Liver (tissue), 3 donors: ENCODE measurements around the gene EXOSC5.
"Not testable (repeated sequence)": the region's sequence is repeated elsewhere in the genome, so short reads cannot be mapped to it uniquely, and the experiment has no call there.

Experiments
- ATF3 ChIP-seq: IDR thresholded peaks from 2 replicates; pipeline ENCODE4 v1.6.1; 2016; ENCODE audit warnings: antibody characterized with exemption
- GABPA ChIP-seq, 2 donors: IDR thresholded peaks in 1 of 2; conservative IDR thresholded peaks in 1 of 2; 2 replicates each; pipeline ENCODE4 v1.6.1; 2016; ENCODE audit warnings: antibody characterized with exemption in 2 of 2, mild to moderate bottlenecking in 1 of 2, moderate library complexity in 1 of 2
- HNF4G ChIP-seq: IDR thresholded peaks from 2 replicates; pipeline ENCODE4 v1.6.1; 2016; ENCODE audit warnings: antibody characterized with exemption
- JUND ChIP-seq, 2 donors: IDR thresholded peaks; 2 replicates each; pipeline ENCODE4 v1.6.1; 2016; ENCODE audit warnings: antibody characterized with exemption in 2 of 2
- MAX ChIP-seq: IDR thresholded peaks from 2 replicates; pipeline ENCODE4 v1.6.1; 2016; ENCODE audit warnings: antibody characterized with exemption
- NR2F2 ChIP-seq: IDR thresholded peaks from 2 replicates; pipeline ENCODE4 v1.6.1; 2016; ENCODE audit warnings: antibody characterized with exemption
- RAD21 ChIP-seq, 2 donors: IDR thresholded peaks; 2 replicates each; pipeline ENCODE4 v1.6.1; 2016; ENCODE audit warnings: antibody characterized with exemption in 2 of 2, mild to moderate bottlenecking in 2 of 2
- RXRA ChIP-seq, 2 donors: IDR thresholded peaks; 2 replicates each; pipeline ENCODE4 v1.6.1; 2017 to 2018; ENCODE audit warnings: antibody characterized with exemption in 2 of 2, mild to moderate bottlenecking in 1 of 2
- SP1 ChIP-seq: IDR thresholded peaks from 2 replicates; pipeline ENCODE4 v1.6.1; 2018; ENCODE audit warnings: antibody characterized with exemption, mild to moderate bottlenecking
- TAF1 ChIP-seq: conservative IDR thresholded peaks from 2 replicates; pipeline ENCODE4 v1.6.1; 2016; ENCODE audit warnings: antibody characterized with exemption, mild to moderate bottlenecking
- YY1 ChIP-seq: IDR thresholded peaks from 2 replicates; pipeline ENCODE4 v1.6.1; 2016; ENCODE audit warnings: antibody characterized with exemption, mild to moderate bottlenecking
- TF ChIP-seq, protein P1 (sequence below): fragments of 150-350 bp; IDR thresholded peaks from 2 replicates; pipeline ENCODE4 v1.5.1; 2017; ENCODE audit warnings: improper control_type of control experiment, low read depth, low read length; ENCODE audit not compliant: missing input control
- TF ChIP-seq, protein P2 (sequence below): IDR thresholded peaks from 2 replicates; pipeline ENCODE4 v1.6.1; 2016; ENCODE audit warnings: antibody characterized with exemption, mild to moderate bottlenecking
- donor health status: healthy.
- donor health status: healthy.

GRCh38 chr19:41346916-41347315 lies 50.2 kb downstream of the EXOSC5 start:
- not testable (repeated sequence) for TF ChIP-seq RAD21 (IDR thresholded peaks at IDR 0.05); YY1; HNF4G; SP1; JUND (IDR thresholded peaks at IDR 0.05); TAF1; MAX; GABPA (IDR thresholded peaks at IDR 0.05 in 1 of 2, conservative IDR thresholded peaks at IDR 0.05 in 1 of 2); NR2F2; ATF3; RXRA (IDR thresholded peaks at IDR 0.05)
- TF ChIP-seq, protein P1, sequence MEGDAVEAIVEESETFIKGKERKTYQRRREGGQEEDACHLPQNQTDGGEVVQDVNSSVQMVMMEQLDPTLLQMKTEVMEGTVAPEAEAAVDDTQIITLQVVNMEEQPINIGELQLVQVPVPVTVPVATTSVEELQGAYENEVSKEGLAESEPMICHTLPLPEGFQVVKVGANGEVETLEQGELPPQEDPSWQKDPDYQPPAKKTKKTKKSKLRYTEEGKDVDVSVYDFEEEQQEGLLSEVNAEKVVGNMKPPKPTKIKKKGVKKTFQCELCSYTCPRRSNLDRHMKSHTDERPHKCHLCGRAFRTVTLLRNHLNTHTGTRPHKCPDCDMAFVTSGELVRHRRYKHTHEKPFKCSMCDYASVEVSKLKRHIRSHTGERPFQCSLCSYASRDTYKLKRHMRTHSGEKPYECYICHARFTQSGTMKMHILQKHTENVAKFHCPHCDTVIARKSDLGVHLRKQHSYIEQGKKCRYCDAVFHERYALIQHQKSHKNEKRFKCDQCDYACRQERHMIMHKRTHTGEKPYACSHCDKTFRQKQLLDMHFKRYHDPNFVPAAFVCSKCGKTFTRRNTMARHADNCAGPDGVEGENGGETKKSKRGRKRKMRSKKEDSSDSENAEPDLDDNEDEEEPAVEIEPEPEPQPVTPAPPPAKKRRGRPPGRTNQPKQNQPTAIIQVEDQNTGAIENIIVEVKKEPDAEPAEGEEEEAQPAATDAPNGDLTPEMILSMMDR: not testable (repeated sequence)
- TF ChIP-seq, protein P2, sequence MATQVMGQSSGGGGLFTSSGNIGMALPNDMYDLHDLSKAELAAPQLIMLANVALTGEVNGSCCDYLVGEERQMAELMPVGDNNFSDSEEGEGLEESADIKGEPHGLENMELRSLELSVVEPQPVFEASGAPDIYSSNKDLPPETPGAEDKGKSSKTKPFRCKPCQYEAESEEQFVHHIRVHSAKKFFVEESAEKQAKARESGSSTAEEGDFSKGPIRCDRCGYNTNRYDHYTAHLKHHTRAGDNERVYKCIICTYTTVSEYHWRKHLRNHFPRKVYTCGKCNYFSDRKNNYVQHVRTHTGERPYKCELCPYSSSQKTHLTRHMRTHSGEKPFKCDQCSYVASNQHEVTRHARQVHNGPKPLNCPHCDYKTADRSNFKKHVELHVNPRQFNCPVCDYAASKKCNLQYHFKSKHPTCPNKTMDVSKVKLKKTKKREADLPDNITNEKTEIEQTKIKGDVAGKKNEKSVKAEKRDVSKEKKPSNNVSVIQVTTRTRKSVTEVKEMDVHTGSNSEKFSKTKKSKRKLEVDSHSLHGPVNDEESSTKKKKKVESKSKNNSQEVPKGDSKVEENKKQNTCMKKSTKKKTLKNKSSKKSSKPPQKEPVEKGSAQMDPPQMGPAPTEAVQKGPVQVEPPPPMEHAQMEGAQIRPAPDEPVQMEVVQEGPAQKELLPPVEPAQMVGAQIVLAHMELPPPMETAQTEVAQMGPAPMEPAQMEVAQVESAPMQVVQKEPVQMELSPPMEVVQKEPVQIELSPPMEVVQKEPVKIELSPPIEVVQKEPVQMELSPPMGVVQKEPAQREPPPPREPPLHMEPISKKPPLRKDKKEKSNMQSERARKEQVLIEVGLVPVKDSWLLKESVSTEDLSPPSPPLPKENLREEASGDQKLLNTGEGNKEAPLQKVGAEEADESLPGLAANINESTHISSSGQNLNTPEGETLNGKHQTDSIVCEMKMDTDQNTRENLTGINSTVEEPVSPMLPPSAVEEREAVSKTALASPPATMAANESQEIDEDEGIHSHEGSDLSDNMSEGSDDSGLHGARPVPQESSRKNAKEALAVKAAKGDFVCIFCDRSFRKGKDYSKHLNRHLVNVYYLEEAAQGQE: not testable (repeated sequence)
